CD4-positive, alpha-beta T cell treated with Interleukin-2 at 100 ng/mL for 4 hours (primary cell): ENCODE results near the gene SERTAD3.
A peak's percentile ranks its signal among the peaks of the same experiment; 100 is the strongest.
"Not testable (repeated sequence)": the region's sequence is repeated elsewhere in the genome, so short reads cannot be mapped to it uniquely, and the experiment has no call there.

ENCODE experiments used
- DNase-seq: peaks from one replicate; pipeline ENCODE4 v3.0.0-alpha.2; 2020; ENCODE audit warnings: low spot score

SERTAD3 gene

GRCh38 chr19:40408598-40408925, 35.6 kb downstream of the SERTAD3 start:
- not testable (repeated sequence) for DNase-seq

GRCh38 chr19:40407714-40408597, 36.2 kb downstream of the SERTAD3 start:
- DNase-seq, result no peak

GRCh38 chr19:40403262-40403984, 40.7 kb downstream of the SERTAD3 start:
- peak; percentile 81 for DNase-seq

GRCh38 chr19:40400559-40400958, 43.6 kb downstream of the SERTAD3 start:
- DNase-seq, result no peak

- peak; percentile 68 for DNase-seq
Observed at GRCh38 chr19:40398417-40399131, 45.6 kb downstream of the SERTAD3 start.

- DNase-seq, result no peak
Observed at GRCh38 chr19:40397568-40397906, 46.6 kb downstream of the SERTAD3 start.

- DNase-seq, result no peak
Observed at GRCh38 chr19:40396886-40397567, 47.1 kb downstream of the SERTAD3 start.

- DNase-seq, result no peak
Observed at GRCh38 chr19:40395956-40396355, 48.2 kb downstream of the SERTAD3 start.

GRCh38 chr19:40394816-40395210, 49.3 kb downstream of the SERTAD3 start:
- DNase-seq, result no peak

GRCh38 chr19:40393894-40394815, 50.0 kb downstream of the SERTAD3 start:
- DNase-seq, result no peak

- no peak for DNase-seq
Observed at GRCh38 chr19:40392894-40393517, 51.1 kb downstream of the SERTAD3 start.

- no peak for DNase-seq
Observed at GRCh38 chr19:40392123-40392522, 52.0 kb downstream of the SERTAD3 start.
